Astrocyte (in vitro differentiated cells and primary cell): ENCODE results near the gene ATXN1. TPM values are rescaled to one million over a fixed set of nuclear protein-coding genes. Genes with fewer than 3 reads are reported as not detected.

Experiments
- DNase-seq: peaks from one replicate; pipeline ENCODE4 v3.0.0-alpha.2; 2010; ENCODE audit warnings: low read depth
- FAIRE-seq: peaks from 2 replicates; lab custom pipeline; 2011; peaks lifted over from hg19 to GRCh38; lab: Jason Lieb, UNC
- H2AFZ ChIP-seq: 2 replicates; pipeline ENCODE4 v1.6.0; 2012; ENCODE audit warnings: low read depth, low read length, inconsistent platforms
- H3K27ac ChIP-seq: 2 replicates; pipeline ENCODE4 v1.5.1; 2011; ENCODE audit warnings: low read depth, low read length, inconsistent platforms
- H3K27me3 ChIP-seq: 2 replicates; pipeline ENCODE4 v1.6.0; 2011; ENCODE audit warnings: low read length, inconsistent platforms; ENCODE audit not compliant: insufficient read depth
- H3K36me3 ChIP-seq: 2 replicates; pipeline ENCODE4 v1.5.1; 2011; ENCODE audit warnings: low read length, inconsistent platforms; ENCODE audit not compliant: insufficient read depth
- H3K4me1 ChIP-seq: 2 replicates; pipeline ENCODE4 v1.5.1; 2011; ENCODE audit warnings: low read length, inconsistent platforms; ENCODE audit not compliant: insufficient read depth
- H3K4me2 ChIP-seq: 2 replicates; pipeline ENCODE4 v1.6.0; 2012; ENCODE audit warnings: low read length, inconsistent platforms
- H3K4me3 ChIP-seq: 2 replicates; pipeline ENCODE4 v1.5.1; 2011; ENCODE audit warnings: low read depth, mild to moderate bottlenecking, low read length, inconsistent platforms; ENCODE audit not compliant: insufficient read depth
- H3K79me2 ChIP-seq: 2 replicates; pipeline ENCODE4 v1.6.0; 2012; ENCODE audit warnings: mild to moderate bottlenecking, low read length, inconsistent platforms; ENCODE audit not compliant: insufficient read depth
- H3K9ac ChIP-seq: 2 replicates; pipeline ENCODE4 v1.6.0; 2012; ENCODE audit warnings: mild to moderate bottlenecking, low read length, inconsistent platforms
- H3K9me3 ChIP-seq: 2 replicates; pipeline ENCODE4 v1.5.1; 2012; ENCODE audit warnings: low read depth, mild to moderate bottlenecking, low read length, inconsistent platforms; ENCODE audit not compliant: insufficient read depth
- H4K20me1 ChIP-seq: 2 replicates; pipeline ENCODE4 v1.6.0; 2012; ENCODE audit warnings: low read length, inconsistent platforms; ENCODE audit not compliant: insufficient read depth
- H3K27ac Mint-ChIP-seq: one replicate; pipeline ENCODE4 v1.8.0; 2021; ENCODE audit warnings: mild to moderate bottlenecking, mixed read lengths; ENCODE audit not compliant: unreplicated experiment
- H3K27me3 Mint-ChIP-seq: one replicate; pipeline ENCODE4 v1.8.0; 2021; ENCODE audit warnings: low read depth, mixed read lengths; ENCODE audit not compliant: unreplicated experiment
- H3K36me3 Mint-ChIP-seq: one replicate; pipeline ENCODE4 v1.8.0; 2021; ENCODE audit warnings: low read depth, mixed read lengths; ENCODE audit not compliant: unreplicated experiment
- H3K4me1 Mint-ChIP-seq: one replicate; pipeline ENCODE4 v1.8.0; 2021; ENCODE audit warnings: low read depth, mixed read lengths; ENCODE audit not compliant: unreplicated experiment
- H3K4me3 Mint-ChIP-seq: one replicate; pipeline ENCODE4 v1.8.0; 2021; ENCODE audit warnings: mild to moderate bottlenecking, moderate library complexity, mixed read lengths; ENCODE audit not compliant: unreplicated experiment
- H3K9me3 Mint-ChIP-seq: one replicate; pipeline ENCODE4 v1.8.0; 2021; ENCODE audit warnings: mild to moderate bottlenecking, mixed read lengths; ENCODE audit not compliant: unreplicated experiment
- CTCF ChIP-seq: IDR thresholded peaks from 2 replicates; pipeline ENCODE4 v1.5.1; 2011; ENCODE audit warnings: low read depth, mild to moderate bottlenecking, inconsistent platforms, low read length, moderate library complexity; ENCODE audit not compliant: insufficient read depth
- EZH2 ChIP-seq: IDR thresholded peaks from 2 replicates; pipeline ENCODE4 v1.6.1; 2012; ENCODE audit warnings: mild to moderate bottlenecking, low read length, inconsistent platforms; ENCODE audit not compliant: insufficient read depth
- total RNA-seq: library from RNA; stranded (reverse); gene quantifications from 2 replicates; pipeline ENCODE4 v1.2.1, GENCODE V29; 2021

Gene ATXN1
- total RNA-seq, 1 donor from 2014 or later: 70.9 TPM

GRCh38 chr6:16398587-16398986, 362.7 kb downstream of the ATXN1 start:
- Histone ChIP-seq H3K4me1 (peaks cover 25% of the 10 kb centered on the region), H3K79me2 (no peaks in the 10 kb centered on the region), H3K4me2 (peak overlapping the region; percentile 48), H3K4me3 (no peak overlapping the region), H3K27me3 (no peaks in the 10 kb centered on the region), H3K9me3 (no peaks in the 10 kb centered on the region), H3K27ac (peak overlapping the region; percentile 81), H3K9ac (peak overlapping the region; percentile 41), H2AFZ (no peak overlapping the region), H3K36me3 (no peaks in the 10 kb centered on the region), H4K20me1 (no peaks in the 10 kb centered on the region)
- H3K4me3 Mint-ChIP-seq: no peak overlapping the region
- H3K4me1 Mint-ChIP-seq: peaks cover 20% of the 10 kb centered on the region
- H3K9me3 Mint-ChIP-seq: no peaks in the 10 kb centered on the region
- TF ChIP-seq CTCF: no peak
- no peak for TF ChIP-seq EZH2
- no peak overlapping the region for H3K27ac Mint-ChIP-seq
- no peak for FAIRE-seq
- no peaks in the 10 kb centered on the region for H3K27me3 Mint-ChIP-seq
- peaks cover 17% of the 10 kb centered on the region for H3K36me3 Mint-ChIP-seq
- DNase-seq: peak; percentile 76

GRCh38 chr6:16397623-16398022, 363.6 kb downstream of the ATXN1 start:
- Histone ChIP-seq H3K4me1 (peaks cover 25% of the 10 kb centered on the region), H3K9ac (no peak overlapping the region), H4K20me1 (no peaks in the 10 kb centered on the region), H3K27ac (no peak overlapping the region), H3K4me2 (no peak overlapping the region), H3K4me3 (no peak overlapping the region), H3K27me3 (no peaks in the 10 kb centered on the region), H2AFZ (no peak overlapping the region), H3K9me3 (no peaks in the 10 kb centered on the region), H3K36me3 (no peaks in the 10 kb centered on the region), H3K79me2 (no peaks in the 10 kb centered on the region)
- Mint-ChIP-seq H3K9me3 (no peaks in the 10 kb centered on the region), H3K4me1 (peaks cover 20% of the 10 kb centered on the region), H3K36me3 (peaks cover 16% of the 10 kb centered on the region), H3K4me3 (no peak overlapping the region), H3K27ac (no peak overlapping the region), H3K27me3 (no peaks in the 10 kb centered on the region)
- TF ChIP-seq CTCF (no peak), EZH2 (no peak)
- DNase-seq (peak; percentile 74), FAIRE-seq (no peak)

GRCh38 chr6:16396497-16397319, 364.6 kb downstream of the ATXN1 start:
- DNase-seq: no peak
- no peaks in the 10 kb centered on the region for H3K9me3 ChIP-seq
- FAIRE-seq: no peak
- H3K4me3 ChIP-seq: no peak overlapping the region
- Mint-ChIP-seq H3K4me1 (peaks cover 17% of the 10 kb centered on the region), H3K36me3 (peaks cover 11% of the 10 kb centered on the region), H3K27me3 (no peaks in the 10 kb centered on the region), H3K27ac (no peak overlapping the region), H3K4me3 (no peak overlapping the region), H3K9me3 (no peaks in the 10 kb centered on the region)
- no peaks in the 10 kb centered on the region for H4K20me1 ChIP-seq
- H2AFZ ChIP-seq: no peak overlapping the region
- no peaks in the 10 kb centered on the region for H3K36me3 ChIP-seq
- H3K27me3 ChIP-seq: no peaks in the 10 kb centered on the region
- no peak overlapping the region for H3K9ac ChIP-seq
- H3K27ac ChIP-seq: no peak overlapping the region
- H3K79me2 ChIP-seq: no peaks in the 10 kb centered on the region
- TF ChIP-seq EZH2: no peak
- TF ChIP-seq CTCF: no peak
- H3K4me1 ChIP-seq: peaks cover 31% of the 10 kb centered on the region
- peak overlapping the region; percentile 17 for H3K4me2 ChIP-seq
